ENCODE results near the gene NCAN. TPM values are rescaled to one million over a fixed set of nuclear protein-coding genes. Genes with fewer than 3 reads are reported as not detected.
"Not testable (repeated sequence)": the region's sequence is repeated elsewhere in the genome, so short reads cannot be mapped to it uniquely, and the experiment has no call there.

Gene NCAN
- total RNA-seq, 8 experiments from 2014 or later, result 7.1 to 211 (median 27.4) TPM

GRCh38 chr19:19217099-19217498 is 5.3 kb downstream of the NCAN start:
- Histone ChIP-seq H3K4me3 (no peak overlapping the region), H3K27ac (no peak overlapping the region), H3K4me1 (replicated peaks in 1 of 2) (peaks cover 18% of the 10 kb centered on the region in 2 donors)
- no peak for ATAC-seq (replicated peaks in 6 of 8)
- in situ Hi-C loops (cut with MboI; ENCODE audit: low pct_unique_long_range_greater_than_20kb in 2 of 9, low sequenced_read_pairs in 9 of 9, unreplicated experiment in 9 of 9), result no loop called here
- 0 to 94% (median 33%) methylated on average over 1 to 4 of the region's 4 CpGs; no CpG with 5 or more reads in 1 of the 10 experiments for WGBS, 10 experiments

- in situ Hi-C loops (cut with MboI; ENCODE audit: low pct_unique_long_range_greater_than_20kb in 2 of 9, low sequenced_read_pairs in 9 of 9, unreplicated experiment in 9 of 9), result no loop called here
- Histone ChIP-seq H3K27ac (no peak overlapping the region), H3K4me1 (replicated peaks in 1 of 2) (peaks cover 4 to 6% of the 10 kb centered on the region in 2 donors), H3K4me3 (no peak overlapping the region)
- no peak for ATAC-seq (replicated peaks in 6 of 8)
- WGBS, 10 experiments, result 13 to 100% (median 76%) methylated on average over 1 to 5 of the region's 21 CpGs; no CpG with 5 or more reads in 4 of the 10 experiments
These were observed 7.2 kb downstream of the NCAN start for GRCh38 chr19:19218911-19219310.

DNA sequence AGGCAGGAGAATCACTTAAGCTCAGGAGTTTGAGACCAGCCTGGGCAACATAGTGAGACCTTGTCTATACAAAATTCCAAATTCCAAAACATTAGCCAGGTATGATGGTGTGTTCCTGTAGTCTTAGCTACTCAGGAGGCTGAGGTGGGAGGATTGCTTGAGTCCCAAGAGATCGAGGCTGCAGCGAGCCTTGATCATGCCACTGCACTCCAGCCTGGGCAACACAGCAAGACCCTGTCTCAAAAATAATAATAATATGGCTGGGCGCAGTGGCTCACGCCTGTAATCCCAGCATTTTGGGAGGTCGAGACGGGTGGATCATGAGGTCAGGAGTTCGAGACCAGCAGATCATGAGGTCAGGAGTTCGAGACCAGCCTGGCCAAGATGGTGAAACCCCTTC is 9.2 kb downstream of the NCAN start:
- H3K4me3 ChIP-seq; H3K27ac ChIP-seq; ATAC-seq (replicated peaks in 6 of 8); H3K4me1 ChIP-seq (replicated peaks in 1 of 2); in situ Hi-C loops (cut with MboI; ENCODE audit: low pct_unique_long_range_greater_than_20kb in 2 of 9, low sequenced_read_pairs in 9 of 9, unreplicated experiment in 9 of 9): not testable (repeated sequence)
- 40 to 100% (median 80%) methylated on average over 1 to 3 of the region's 8 CpGs; no CpG with 5 or more reads in 3 of the 10 experiments for WGBS, 10 experiments

- Histone ChIP-seq H3K4me1 (replicated peaks in 1 of 2) (peaks cover 0 to 5% of the 10 kb centered on the region in 2 donors), H3K27ac (no peak overlapping the region), H3K4me3 (no peak overlapping the region)
- no peak for ATAC-seq (replicated peaks in 6 of 8)
- WGBS, 10 experiments, result 40 to 100% (median 80%) methylated on average over 1 to 4 of the region's 5 CpGs; no CpG with 5 or more reads in 2 of the 10 experiments
- in situ Hi-C loops (cut with MboI; ENCODE audit: low pct_unique_long_range_greater_than_20kb in 2 of 9, low sequenced_read_pairs in 9 of 9, unreplicated experiment in 9 of 9), result no loop called here
These were observed 11.3 kb downstream of the NCAN start for GRCh38 chr19:19223060-19223459.

GRCh38 chr19:19223636-19224035 is 11.9 kb downstream of the NCAN start:
- in situ Hi-C loops (cut with MboI; ENCODE audit: low pct_unique_long_range_greater_than_20kb in 2 of 9, low sequenced_read_pairs in 9 of 9, unreplicated experiment in 9 of 9), result no loop called here
- H3K27ac ChIP-seq, result no peak overlapping the region
- 50 to 85% (median 70%) methylated on average over 1 to 6 of the region's 6 CpGs for WGBS, 10 experiments
- peaks cover 0 to 5% of the 10 kb centered on the region in 2 donors for H3K4me1 ChIP-seq (replicated peaks in 1 of 2)
- H3K4me3 ChIP-seq, result no peak overlapping the region
- ATAC-seq (replicated peaks in 6 of 8), result no peak

DNA sequence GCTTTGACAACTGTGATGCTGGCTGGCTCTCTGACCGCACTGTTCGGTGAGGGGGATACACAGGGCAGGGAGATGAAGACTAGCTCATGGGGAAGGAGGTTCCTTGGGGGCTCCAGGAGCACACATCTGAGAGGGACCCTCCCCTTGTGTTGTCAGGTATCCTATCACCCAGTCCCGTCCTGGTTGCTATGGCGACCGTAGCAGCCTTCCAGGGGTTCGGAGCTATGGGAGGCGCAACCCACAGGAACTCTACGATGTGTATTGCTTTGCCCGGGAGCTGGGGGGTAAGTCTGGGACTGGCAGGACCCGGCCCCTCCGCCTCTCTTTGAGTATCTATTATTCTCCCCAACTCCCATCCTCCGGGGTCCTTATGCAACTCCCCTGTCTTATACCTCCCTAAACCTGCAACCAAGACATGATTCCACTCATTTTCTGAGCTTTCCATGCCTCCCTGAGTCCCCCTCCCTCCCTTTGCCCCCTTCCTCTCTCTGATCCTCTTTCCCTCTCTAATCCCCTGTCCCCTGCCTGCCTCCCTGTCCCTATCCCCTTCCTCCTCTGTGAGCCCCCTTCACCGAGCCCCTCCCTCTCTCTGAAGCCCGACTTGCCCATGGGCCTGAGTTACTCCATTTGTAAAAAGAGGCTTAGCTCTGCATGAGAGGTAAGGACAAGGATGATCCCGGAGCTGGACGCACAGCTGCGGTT is 12.5 kb downstream of the NCAN start:
- no peak overlapping the region for H3K4me3 ChIP-seq
- no peak for ATAC-seq (replicated peaks in 6 of 8)
- 75 to 82% (median 80%) methylated on average over 1 to 5 of the region's 17 CpGs; no CpG with 5 or more reads in 6 of the 10 experiments for WGBS, 10 experiments
- no peak overlapping the region for H3K27ac ChIP-seq
- peaks cover 0 to 5% of the 10 kb centered on the region in 2 donors for H3K4me1 ChIP-seq (replicated peaks in 1 of 2)
- in situ Hi-C loops (cut with MboI; ENCODE audit: low pct_unique_long_range_greater_than_20kb in 2 of 9, low sequenced_read_pairs in 9 of 9, unreplicated experiment in 9 of 9), result no loop called here

DNA sequence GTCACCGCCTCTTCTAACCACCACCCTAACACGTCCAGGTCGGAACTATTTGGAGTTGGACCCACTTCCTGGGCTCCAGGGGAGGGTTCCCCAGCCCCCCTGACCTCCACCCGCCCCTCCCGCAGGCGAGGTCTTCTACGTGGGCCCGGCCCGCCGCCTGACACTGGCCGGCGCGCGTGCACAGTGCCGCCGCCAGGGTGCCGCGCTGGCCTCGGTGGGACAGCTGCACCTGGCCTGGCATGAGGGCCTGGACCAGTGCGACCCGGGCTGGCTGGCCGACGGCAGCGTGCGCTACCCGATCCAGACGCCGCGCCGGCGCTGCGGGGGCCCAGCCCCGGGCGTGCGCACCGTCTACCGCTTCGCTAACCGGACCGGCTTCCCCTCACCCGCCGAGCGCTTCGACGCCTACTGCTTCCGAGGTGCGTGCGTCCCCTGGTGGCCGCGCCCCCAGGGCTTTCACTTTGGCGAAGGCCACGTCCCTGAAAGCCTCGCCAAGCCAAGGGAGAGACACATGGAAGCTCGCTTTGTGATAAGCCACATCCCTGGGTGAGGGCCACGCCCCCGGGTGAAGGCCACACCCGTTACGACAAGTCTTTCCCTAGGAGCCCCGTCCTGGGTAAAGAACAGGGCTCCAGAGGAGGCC is 13.2 kb downstream of the NCAN start:
- Histone ChIP-seq H3K4me3 (peak overlapping the region in 1 of 5 donors; percentile 15), H3K4me1 (replicated peaks in 1 of 2) (peaks cover 0 to 5% of the 10 kb centered on the region in 2 donors), H3K27ac (no peak overlapping the region)
- peak; percentile 71 to 97 (median 88) for ATAC-seq (replicated peaks in 6 of 8)
- WGBS, 10 experiments, result 17 to 30% methylated on average over 2 of the region's 59 CpGs; no CpG with 5 or more reads in 8 of the 10 experiments
- in situ Hi-C loops (cut with MboI; ENCODE audit: low pct_unique_long_range_greater_than_20kb in 2 of 9, low sequenced_read_pairs in 9 of 9, unreplicated experiment in 9 of 9), result no loop called here

DNA sequence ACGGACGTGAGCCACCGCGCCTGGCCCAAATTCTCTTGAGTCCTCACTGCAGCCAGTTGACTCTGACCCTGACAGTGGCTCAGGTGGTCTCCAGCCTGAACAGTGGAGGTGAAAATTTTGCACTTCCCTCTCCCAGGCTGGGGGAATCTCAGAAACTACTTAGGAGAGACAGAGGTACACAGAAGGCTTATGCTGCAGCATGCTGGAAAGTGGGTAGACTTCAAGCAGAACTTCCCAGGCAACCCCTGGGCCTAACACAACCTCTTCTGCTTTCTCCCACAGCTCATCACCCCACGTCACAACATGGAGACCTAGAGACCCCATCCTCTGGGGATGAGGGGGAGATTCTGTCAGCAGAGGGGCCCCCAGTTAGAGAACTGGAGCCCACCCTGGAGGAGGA is 14.4 kb downstream of the NCAN start:
- ATAC-seq (replicated peaks in 6 of 8), result no peak
- in situ Hi-C loops (cut with MboI; ENCODE audit: low pct_unique_long_range_greater_than_20kb in 2 of 9, low sequenced_read_pairs in 9 of 9, unreplicated experiment in 9 of 9), result no loop called here
- H3K4me1 ChIP-seq (replicated peaks in 1 of 2), result peaks cover 0 to 5% of the 10 kb centered on the region in 2 donors
- H3K27ac ChIP-seq, result no peak overlapping the region
- 53 to 88% (median 65%) methylated on average over 1 to 4 of the region's 5 CpGs; no CpG with 5 or more reads in 6 of the 10 experiments for WGBS, 10 experiments
- H3K4me3 ChIP-seq, result no peak overlapping the region

GRCh38 chr19:19226663-19227062 is 14.9 kb downstream of the NCAN start:
- H3K4me3 ChIP-seq, result no peak overlapping the region
- in situ Hi-C loops (cut with MboI; ENCODE audit: low pct_unique_long_range_greater_than_20kb in 2 of 9, low sequenced_read_pairs in 9 of 9, unreplicated experiment in 9 of 9), result no loop called here
- ATAC-seq (replicated peaks in 6 of 8), result no peak
- H3K4me1 ChIP-seq (replicated peaks in 1 of 2), result peaks cover 0 to 5% of the 10 kb centered on the region in 2 donors
- no peak overlapping the region for H3K27ac ChIP-seq
- WGBS, 10 experiments, result 0 to 75% (median 50%) methylated on average over 1 to 6 of the region's 10 CpGs; no CpG with 5 or more reads in 5 of the 10 experiments

GRCh38 chr19:19227217-19227616 is 15.5 kb downstream of the NCAN start:
- ATAC-seq (replicated peaks in 6 of 8), result no peak
- Histone ChIP-seq H3K4me1 (replicated peaks in 1 of 2) (peaks cover 0 to 5% of the 10 kb centered on the region in 2 donors), H3K27ac (no peak overlapping the region), H3K4me3 (no peak overlapping the region)
- WGBS, 10 experiments, result 60 to 100% methylated on average over 1 of the region's 4 CpGs; no CpG with 5 or more reads in 8 of the 10 experiments
- in situ Hi-C loops (cut with MboI; ENCODE audit: low pct_unique_long_range_greater_than_20kb in 2 of 9, low sequenced_read_pairs in 9 of 9, unreplicated experiment in 9 of 9), result no loop called here

GRCh38 chr19:19229701-19230100 is 17.9 kb downstream of the NCAN start:
- H3K4me1 ChIP-seq (replicated peaks in 1 of 2), result peaks cover 0 to 5% of the 10 kb centered on the region in 2 donors
- H3K4me3 ChIP-seq, result no peak overlapping the region
- no peak overlapping the region for H3K27ac ChIP-seq
- WGBS, 10 experiments, result 60 to 90% (median 80%) methylated on average over 2 to 3 of the region's 3 CpGs; no CpG with 5 or more reads in 3 of the 10 experiments
- ATAC-seq (replicated peaks in 6 of 8), result no peak
- in situ Hi-C loops (cut with MboI; ENCODE audit: low pct_unique_long_range_greater_than_20kb in 2 of 9, low sequenced_read_pairs in 9 of 9, unreplicated experiment in 9 of 9), result no loop called here

GRCh38 chr19:19230999-19231398 is 19.2 kb downstream of the NCAN start:
- H3K4me1 ChIP-seq (replicated peaks in 1 of 2), result no peaks in the 10 kb centered on the region
- WGBS, 10 experiments, result 88 to 100% (median 90%) methylated on average over 1 to 9 of the region's 9 CpGs; no CpG with 5 or more reads in 4 of the 10 experiments
- no peak for ATAC-seq (replicated peaks in 6 of 8)
- no peak overlapping the region for H3K4me3 ChIP-seq
- in situ Hi-C loops (cut with MboI; ENCODE audit: low pct_unique_long_range_greater_than_20kb in 2 of 9, low sequenced_read_pairs in 9 of 9, unreplicated experiment in 9 of 9), result no loop called here
- no peak overlapping the region for H3K27ac ChIP-seq

GRCh38 chr19:19232261-19232721 is 20.5 kb downstream of the NCAN start:
- ATAC-seq (replicated peaks in 6 of 8), result no peak
- 0 to 89% (median 45%) methylated on average over 2 to 10 of the region's 19 CpGs; no CpG with 5 or more reads in 1 of the 10 experiments for WGBS, 10 experiments
- Histone ChIP-seq H3K4me1 (replicated peaks in 1 of 2) (no peaks in the 10 kb centered on the region), H3K27ac (no peak overlapping the region), H3K4me3 (no peak overlapping the region)
- in situ Hi-C loops (cut with MboI; ENCODE audit: low pct_unique_long_range_greater_than_20kb in 2 of 9, low sequenced_read_pairs in 9 of 9, unreplicated experiment in 9 of 9), result no loop called here

All from motor neuron (in vitro differentiated cells).